Mucosa of descending colon (tissue), 3 donors: Measurements from ENCODE around the gene SPACA5B. TPM values are rescaled to one million over a fixed set of nuclear protein-coding genes. Genes with fewer than 3 reads are reported as not detected.
"Not testable (repeated sequence)": the region's sequence is repeated elsewhere in the genome, so short reads cannot be mapped to it uniquely, and the experiment has no call there.

Experiments
- ATAC-seq: fragments of 200-7000 bp; cut with Tn5 transposase; one replicate; pipeline ENCODE4 v1.9.1; 2020; ENCODE audit warnings: mild to moderate bottlenecking, moderate library complexity
- DNase-seq, 3 donors: peaks; one replicate each; pipeline ENCODE4 v3.0.0-alpha.2; 2020
- H3K36me3 ChIP-seq: fragments of 200-600 bp; one replicate; pipeline ENCODE4 v1.8.0; 2021; ENCODE audit warnings: low read depth, mild to moderate bottlenecking
- H3K4me1 ChIP-seq: fragments of 200-600 bp; one replicate; pipeline ENCODE4 v1.8.0; 2021; ENCODE audit warnings: low read depth, mild to moderate bottlenecking
- H3K4me3 ChIP-seq: fragments of 200-600 bp; one replicate; pipeline ENCODE4 v1.8.0; 2021; ENCODE audit warnings: mild to moderate bottlenecking
- H3K9me3 ChIP-seq: fragments of 200-600 bp; one replicate; pipeline ENCODE4 v1.8.0; 2021; ENCODE audit warnings: mild to moderate bottlenecking
- CTCF ChIP-seq: fragments of 200-600 bp; IDR thresholded peaks from one replicate; pipeline ENCODE4 v1.8.0; 2022; ENCODE audit warnings: antibody characterized with exemption, mild to moderate bottlenecking
- intact Hi-C, 2 donors: fragments of 100-400 bp; cut with DNase I in 1 of 2; cut with micrococcal nuclease in 1 of 2; formaldehyde crosslinking; loops; one replicate each; pipeline versions ENCODE4 v1.11.0 to v1.11.1; 2022; cut with DNase I, micrococcal nuclease
- total RNA-seq, 3 donors: library from RNA; stranded (reverse); fragmentation: NEBNext Ultra II Directional in 2 of 3; extraction: Animal tissue kit (Norgen Biotek cat#: 25700) in 2 of 3; gene quantifications; one replicate each; pipeline versions ENCODE4 v1.2.1 to v1.2.4, GENCODE V29; 2021 to 2023
- donor health status: DM: no; HTN: no; CAD: no; lungs with moderate emphysema.
- donor health status: DM: no; HTN: no; CAD: no.
- donor health status: DM: no; HTN: yes; CAD: no.

SPACA5B gene
- total RNA-seq, 3 donors from 2014 or later, result not detected

GRCh38 chrX:48154796-48155195, 24.4 kb downstream of the SPACA5B start:
- H3K4me3 ChIP-seq, result no peak overlapping the region
- intact Hi-C loops, result no loop called here
- no peaks in the 10 kb centered on the region for H3K4me1 ChIP-seq
- H3K36me3 ChIP-seq, result no peaks in the 10 kb centered on the region
- TF ChIP-seq CTCF, result no peak
- no peak for ATAC-seq
- no peaks in the 10 kb centered on the region for H3K9me3 ChIP-seq
- DNase-seq, result no peak

- H3K36me3 ChIP-seq, result no peaks in the 10 kb centered on the region
- no peaks in the 10 kb centered on the region for H3K4me1 ChIP-seq
- no peak overlapping the region for H3K4me3 ChIP-seq
- no peak for ATAC-seq
- H3K9me3 ChIP-seq, result no peaks in the 10 kb centered on the region
- TF ChIP-seq CTCF, result no peak
- intact Hi-C loops, result no loop called here
- no peak for DNase-seq
Observed at GRCh38 chrX:48156014-48156413, 25.6 kb downstream of the SPACA5B start.

- intact Hi-C loops, result no loop called here
- no peak for TF ChIP-seq CTCF
- H3K4me1 ChIP-seq, result no peaks in the 10 kb centered on the region
- H3K4me3 ChIP-seq, result no peak overlapping the region
- ATAC-seq (no peak), DNase-seq (no peak)
- H3K9me3 ChIP-seq, result no peaks in the 10 kb centered on the region
- H3K36me3 ChIP-seq, result no peaks in the 10 kb centered on the region
Observed at GRCh38 chrX:48165241-48165640, 34.8 kb downstream of the SPACA5B start.

GRCh38 chrX:48166322-48166721, 35.9 kb downstream of the SPACA5B start:
- ATAC-seq, H3K36me3 ChIP-seq, H3K4me1 ChIP-seq, H3K4me3 ChIP-seq, intact Hi-C loops, DNase-seq, H3K9me3 ChIP-seq: not testable (repeated sequence)

GRCh38 chrX:48179691-48180090, 49.3 kb downstream of the SPACA5B start:
- Histone ChIP-seq H3K9me3 (no peaks in the 10 kb centered on the region), H3K36me3 (no peaks in the 10 kb centered on the region), H3K4me1 (no peaks in the 10 kb centered on the region), H3K4me3 (no peak overlapping the region)
- TF ChIP-seq CTCF, result no peak
- no peak for ATAC-seq
- intact Hi-C loops, result no loop called here
- no peak for DNase-seq

GRCh38 chrX:48180811-48181210, 50.4 kb downstream of the SPACA5B start:
- Histone ChIP-seq H3K36me3 (no peaks in the 10 kb centered on the region), H3K4me3 (no peak overlapping the region), H3K4me1 (no peaks in the 10 kb centered on the region), H3K9me3 (no peaks in the 10 kb centered on the region)
- ATAC-seq (no peak), DNase-seq (no peak)
- TF ChIP-seq CTCF, result no peak
- intact Hi-C loops, result no loop called here

GRCh38 chrX:48181882-48182281, 51.5 kb downstream of the SPACA5B start:
- intact Hi-C loops, DNase-seq, ATAC-seq, H3K4me1 ChIP-seq, H3K4me3 ChIP-seq, H3K9me3 ChIP-seq, H3K36me3 ChIP-seq: not testable (repeated sequence)
